Muscle layer of colon (tissue), 2 donors: ENCODE measurements around the gene NRARP.

Experiments used
- H3K27ac ChIP-seq: one replicate; pipeline ENCODE4 v1.7.0; 2013; ENCODE audit warnings: low read depth, mild to moderate bottlenecking, low read length, moderate library complexity
- H3K27me3 ChIP-seq, 2 donors: one replicate each; pipeline ENCODE4 v1.7.0; 2013; ENCODE audit warnings: low read length in 2 of 2, mild to moderate bottlenecking in 2 of 2; ENCODE audit not compliant: insufficient read depth in 2 of 2, control insufficient read depth in 1 of 2
- H3K36me3 ChIP-seq: one replicate; pipeline ENCODE4 v1.7.0; 2013; ENCODE audit warnings: mild to moderate bottlenecking, low read length; ENCODE audit not compliant: insufficient read depth
- H3K4me1 ChIP-seq: one replicate; pipeline ENCODE4 v1.7.0; 2013; ENCODE audit warnings: mild to moderate bottlenecking, low read length; ENCODE audit not compliant: insufficient read depth
- H3K4me3 ChIP-seq, 2 donors: one replicate each; pipeline ENCODE4 v1.7.0; 2013; ENCODE audit warnings: low read length in 2 of 2, low read depth in 1 of 2, mild to moderate bottlenecking in 1 of 2, moderate library complexity in 1 of 2
- H3K9ac ChIP-seq: one replicate; pipeline ENCODE4 v1.7.0; 2013; ENCODE audit warnings: low read length
- H3K9me3 ChIP-seq: one replicate; pipeline ENCODE4 v1.7.0; 2013; ENCODE audit warnings: mild to moderate bottlenecking, low read length
- donor health status: abdominal sarcoma.
- donor health status: Adenocarcinoma of cecum.

NRARP gene

DNA sequence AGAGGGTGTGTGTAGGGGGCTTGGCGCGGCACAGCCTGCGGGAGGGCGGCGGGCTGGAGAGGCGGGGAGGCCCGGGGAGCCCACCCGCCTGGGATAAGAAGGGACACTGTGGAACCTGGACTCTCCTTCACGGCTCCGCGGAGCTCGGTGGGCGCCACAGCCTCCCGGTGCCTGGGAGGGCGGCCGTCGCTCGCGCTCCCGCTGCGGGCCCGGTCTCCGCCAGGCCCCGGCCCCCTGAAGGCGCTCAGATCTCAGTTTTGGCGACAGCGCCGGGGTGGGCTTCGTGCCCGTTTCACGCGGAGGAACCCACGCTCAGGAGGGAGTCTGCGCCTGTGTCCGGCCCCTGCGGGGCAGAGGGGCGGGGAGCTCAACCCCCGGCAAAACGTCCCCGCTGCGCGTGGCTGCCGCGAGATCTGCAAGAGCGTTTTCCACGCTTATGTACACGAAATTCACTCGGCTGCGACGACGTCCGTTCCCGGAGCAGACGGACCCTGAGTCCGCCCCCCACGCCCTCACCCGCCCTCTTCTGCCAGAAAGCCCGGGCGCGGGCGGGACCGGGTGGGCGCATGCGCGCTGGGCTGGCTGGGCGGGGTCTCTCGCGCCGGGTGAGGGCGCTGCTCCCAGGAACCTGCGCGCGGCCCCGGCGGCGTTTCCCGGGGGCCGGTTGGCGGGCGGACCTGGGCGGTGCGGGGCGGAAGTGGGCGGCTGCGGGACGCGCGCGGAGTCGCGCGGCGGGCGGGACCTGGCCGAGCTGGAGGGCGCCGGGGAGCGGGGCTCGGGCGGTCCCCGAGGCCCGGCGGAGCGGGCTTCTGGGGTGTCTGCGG is 47.2 kb downstream of the NRARP start, which contains the start of gene NELFB:
NELFB (plus strand) TSS at position 704 of the 824 bp plus-strand sequence.
- Histone ChIP-seq H3K4me1 (peaks cover 21% of the 10 kb centered on the region), H3K9me3 (no peaks in the 10 kb centered on the region), H3K4me3 (peak within 1 kb of the TSS; percentile 88 to 99), H3K36me3 (peaks cover 9% of the 10 kb centered on the region), H3K27ac (peak within 1 kb of the TSS; percentile 74), H3K27me3 (peaks cover 0 to 6% of the 10 kb centered on the region in 2 donors), H3K9ac (peak within 1 kb of the TSS; percentile 44)

GRCh38 chr9:137253717-137254623 is 48.1 kb downstream of the NRARP start:
- no peak overlapping the region for H3K9ac ChIP-seq
- peak overlapping the region; percentile 58 to 65 for H3K4me3 ChIP-seq
- peaks cover 6% of the 10 kb centered on the region for H3K36me3 ChIP-seq
- peaks cover 21% of the 10 kb centered on the region for H3K4me1 ChIP-seq
- H3K27me3 ChIP-seq, result peaks cover 0 to 6% of the 10 kb centered on the region in 2 donors
- no peaks in the 10 kb centered on the region for H3K9me3 ChIP-seq
- H3K27ac ChIP-seq, result peak overlapping the region; percentile 67

GRCh38 chr9:137252555-137253506 is 49.2 kb downstream of the NRARP start:
- Histone ChIP-seq H3K9me3 (no peaks in the 10 kb centered on the region), H3K9ac (no peak overlapping the region), H3K4me1 (peaks cover 21% of the 10 kb centered on the region), H3K4me3 (no peak overlapping the region), H3K27me3 (peaks cover 0 to 6% of the 10 kb centered on the region in 2 donors), H3K36me3 (no peaks in the 10 kb centered on the region), H3K27ac (no peak overlapping the region)

DNA sequence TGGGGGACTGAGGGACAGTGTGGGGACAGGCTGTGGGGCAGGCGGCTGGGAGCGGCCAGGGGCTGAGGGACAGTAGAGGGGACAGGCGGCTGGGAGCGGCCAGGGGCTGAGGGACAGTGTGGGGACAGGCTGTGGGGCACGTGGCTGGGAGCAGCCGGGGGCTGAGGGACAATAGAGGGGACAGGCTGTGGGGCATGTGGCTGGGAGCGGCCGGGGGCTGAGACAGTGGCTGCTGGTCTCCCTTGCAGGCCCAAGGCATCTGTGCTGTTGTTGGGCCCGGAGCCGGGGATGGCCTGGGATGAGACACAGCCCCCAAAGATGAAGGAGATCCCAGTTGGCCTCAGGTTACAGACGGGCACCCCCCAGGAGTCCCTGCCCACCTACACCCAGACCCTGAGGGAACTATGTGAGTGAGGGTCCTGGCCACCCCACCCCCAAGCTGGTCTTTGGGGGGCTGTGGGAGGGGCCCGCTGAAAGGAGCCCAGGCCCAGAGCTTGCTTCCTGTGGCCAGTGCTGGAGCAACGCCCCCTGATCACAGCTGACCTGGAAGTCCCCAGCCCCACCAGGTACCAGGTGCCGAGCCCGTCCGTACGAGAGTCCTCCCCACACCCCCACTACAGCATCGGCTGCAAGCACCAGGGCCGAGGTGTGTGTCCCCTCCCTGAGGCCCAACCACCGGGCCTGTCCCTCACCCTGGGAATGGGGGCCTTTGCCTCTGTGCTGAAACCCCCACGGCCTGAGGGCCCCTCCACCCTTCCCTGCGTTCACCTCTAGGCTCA is 50.4 kb downstream of the NRARP start:
- Histone ChIP-seq H3K36me3 (no peaks in the 10 kb centered on the region), H3K4me3 (no peak overlapping the region), H3K27ac (no peak overlapping the region), H3K9me3 (no peaks in the 10 kb centered on the region), H3K27me3 (peaks cover 0 to 6% of the 10 kb centered on the region in 2 donors), H3K4me1 (peaks cover 17% of the 10 kb centered on the region), H3K9ac (no peak overlapping the region)

DNA sequence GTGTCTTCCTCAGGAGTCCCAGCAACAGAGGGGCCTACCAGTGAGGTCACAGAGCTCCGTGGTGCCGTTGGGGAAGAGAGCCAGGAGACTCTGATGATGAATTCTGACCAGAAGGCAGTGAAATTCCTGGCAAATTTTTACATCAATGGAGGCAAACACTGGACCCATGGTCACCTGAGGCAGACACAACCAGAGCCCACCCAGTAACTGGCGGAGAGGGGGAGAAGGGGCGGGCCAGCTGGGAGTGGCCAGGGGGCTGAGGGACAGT is 50.9 kb downstream of the NRARP start, which contains the start of gene STPG3:
STPG3 (plus strand) TSS at position 93 of the 268 bp plus-strand sequence; CDS start at position 94, 1 bp downstream.
- no peaks in the 10 kb centered on the region for H3K9me3 ChIP-seq
- no peak within 1 kb of the TSS for H3K9ac ChIP-seq
- no peaks in the 10 kb centered on the region for H3K36me3 ChIP-seq
- H3K27ac ChIP-seq, result no peak within 1 kb of the TSS
- peaks cover 0 to 6% of the 10 kb centered on the region in 2 donors for H3K27me3 ChIP-seq
- H3K4me3 ChIP-seq, result no peak within 1 kb of the TSS
- peaks cover 12% of the 10 kb centered on the region for H3K4me1 ChIP-seq

GRCh38 chr9:137250329-137251193 is 51.5 kb downstream of the NRARP start:
- H3K4me3 ChIP-seq, result no peak overlapping the region
- H3K4me1 ChIP-seq, result peaks cover 8% of the 10 kb centered on the region
- H3K36me3 ChIP-seq, result no peaks in the 10 kb centered on the region
- H3K9ac ChIP-seq, result no peak overlapping the region
- H3K9me3 ChIP-seq, result no peaks in the 10 kb centered on the region
- no peak overlapping the region for H3K27ac ChIP-seq
- H3K27me3 ChIP-seq, result peaks cover 0 to 6% of the 10 kb centered on the region in 2 donors
